ENCODE results near the gene PLCH1.

- TF ChIP-seq CTCF (IDR thresholded peaks at IDR 0.05; ENCODE audit: control extremely low read depth in 1 of 3, insufficient read depth in 1 of 3, low read depth in 1 of 3, low read length in 3 of 3) (no peak), SRF (IDR thresholded peaks at IDR 0.05; ENCODE audit: low read depth, low read length) (no peak), JUN (IDR thresholded peaks at IDR 0.05; ENCODE audit: low read depth, low read length) (no peak), SIRT6 (IDR thresholded peaks at IDR 0.05; ENCODE audit: low read length) (no peak), RNF2 (IDR thresholded peaks at IDR 0.05; ENCODE audit: borderline replicate concordance, low read depth, low read length, missing control alignments, poor library complexity, severe bottlenecking) (no peak), CREB1 (IDR thresholded peaks at IDR 0.05) (no peak), POLR2AphosphoS5 (IDR thresholded peaks at IDR 0.05; ENCODE audit: low read depth, low read length) (no peak), FOSL1 (IDR thresholded peaks at IDR 0.05; ENCODE audit: insufficient read depth, low read depth, low read length) (no peak), RAD21 (IDR thresholded peaks at IDR 0.05 in 1 of 2, conservative IDR thresholded peaks at IDR 0.05 in 1 of 2; ENCODE audit: low read depth in 2 of 2, low read length in 2 of 2) (no peak), HDAC2 (IDR thresholded peaks at IDR 0.05; ENCODE audit: borderline replicate concordance in 1 of 2, low read depth in 2 of 2, low read length in 2 of 2) (no peak), RFX5 (IDR thresholded peaks at IDR 0.05; ENCODE audit: borderline replicate concordance, low read depth, low read length) (no peak), CEBPB (IDR thresholded peaks at IDR 0.05; ENCODE audit: low read depth, low read length) (no peak), BRCA1 (IDR thresholded peaks at IDR 0.05; ENCODE audit: low read depth, low read length) (no peak), GABPA (IDR thresholded peaks at IDR 0.05; ENCODE audit: borderline replicate concordance, insufficient read depth, low read length) (no peak)
Observed at GRCh38 chr3:155656466-155656865, 88.4 kb downstream of the PLCH1 start.

Data from H1 (cell line).